ENCODE data around the gene DTD1.

DNA sequence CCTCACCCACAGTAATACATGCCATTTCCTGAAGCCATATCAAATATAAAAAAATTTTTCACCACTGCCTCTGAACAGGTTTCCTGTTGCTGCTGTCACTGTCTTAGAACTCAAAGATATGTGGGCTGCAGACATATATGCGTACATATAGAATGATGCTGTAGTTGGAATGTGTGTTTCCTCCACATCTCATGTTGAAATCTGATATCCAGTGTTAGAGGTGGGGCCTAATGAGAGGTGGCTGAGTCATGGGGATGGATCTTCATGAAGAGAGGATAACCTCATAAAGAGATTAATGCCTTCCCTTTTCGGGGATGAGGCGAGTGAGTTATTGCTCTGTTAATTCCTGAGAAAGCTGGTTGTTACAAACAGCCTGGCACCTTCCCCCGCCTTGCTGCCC lies 218.0 kb downstream of the DTD1 start:
- TF ChIP-seq, protein P1, sequence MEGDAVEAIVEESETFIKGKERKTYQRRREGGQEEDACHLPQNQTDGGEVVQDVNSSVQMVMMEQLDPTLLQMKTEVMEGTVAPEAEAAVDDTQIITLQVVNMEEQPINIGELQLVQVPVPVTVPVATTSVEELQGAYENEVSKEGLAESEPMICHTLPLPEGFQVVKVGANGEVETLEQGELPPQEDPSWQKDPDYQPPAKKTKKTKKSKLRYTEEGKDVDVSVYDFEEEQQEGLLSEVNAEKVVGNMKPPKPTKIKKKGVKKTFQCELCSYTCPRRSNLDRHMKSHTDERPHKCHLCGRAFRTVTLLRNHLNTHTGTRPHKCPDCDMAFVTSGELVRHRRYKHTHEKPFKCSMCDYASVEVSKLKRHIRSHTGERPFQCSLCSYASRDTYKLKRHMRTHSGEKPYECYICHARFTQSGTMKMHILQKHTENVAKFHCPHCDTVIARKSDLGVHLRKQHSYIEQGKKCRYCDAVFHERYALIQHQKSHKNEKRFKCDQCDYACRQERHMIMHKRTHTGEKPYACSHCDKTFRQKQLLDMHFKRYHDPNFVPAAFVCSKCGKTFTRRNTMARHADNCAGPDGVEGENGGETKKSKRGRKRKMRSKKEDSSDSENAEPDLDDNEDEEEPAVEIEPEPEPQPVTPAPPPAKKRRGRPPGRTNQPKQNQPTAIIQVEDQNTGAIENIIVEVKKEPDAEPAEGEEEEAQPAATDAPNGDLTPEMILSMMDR (IDR thresholded peaks at IDR 0.05; ENCODE audit: low read length), result no peak
- no peak for TF ChIP-seq EZH2 (IDR thresholded peaks at IDR 0.05; ENCODE audit: borderline replicate concordance, low read length)
